OCI-LY7 (cell line): ENCODE data around the gene ENOX1. TPM values are rescaled to one million over a fixed set of nuclear protein-coding genes. Genes with fewer than 3 reads are reported as not detected.

Experiments
- BruUV-seq: library from RNA; stranded (reverse); fragments of 400-500 nt; replicated peaks from 2 replicates; lab custom pipeline; 2021; lab: Mats Ljungman, UMichigan
- CTCF ChIA-PET: fragments of 300-600 bp; sonication (Branson Sonifier 250); formaldehyde crosslinking; loops from one replicate; lab custom pipeline; 2022; ENCODE audit warnings: antibody characterized with exemption; ENCODE audit not compliant: unreplicated experiment; lab: Charles Lee
- POLR2A ChIA-PET: fragments of 300-600 bp; sonication (Branson Sonifier 250); formaldehyde crosslinking; loops from one replicate; lab custom pipeline; 2022; ENCODE audit warnings: antibody characterized with exemption; lab: Charles Lee
- DNase-seq: peaks from one replicate; pipeline ENCODE4 v3.0.0-alpha.2; 2015; ENCODE audit warnings: low spot score
- H2AFZ ChIP-seq: fragments of 200-600 bp; sonication (generic), shearing (Covaris generic); 2 replicates; pipeline ENCODE4 v1.6.1; 2014; ENCODE audit warnings: mild to moderate bottlenecking, antibody characterized with exemption, low read length, moderate library complexity
- H3K27ac ChIP-seq: fragments of 200-600 bp; sonication (generic); 2 replicates; pipeline ENCODE4 v1.5.1; 2014; ENCODE audit warnings: mixed run types, low read depth, mild to moderate bottlenecking, moderate library complexity, low read length, inconsistent platforms; ENCODE audit not compliant: poor library complexity, severe bottlenecking
- H3K36me3 ChIP-seq: fragments of 200-600 bp; sonication (generic); 2 replicates; pipeline ENCODE4 v1.6.1; 2014; ENCODE audit warnings: mild to moderate bottlenecking, antibody characterized with exemption, low read length, moderate library complexity, mixed read lengths; ENCODE audit not compliant: insufficient read depth
- H3K4me1 ChIP-seq: fragments of 200-600 bp; sonication (generic); 2 replicates; pipeline ENCODE4 v1.5.1; 2014; ENCODE audit warnings: mild to moderate bottlenecking, low read length; ENCODE audit not compliant: insufficient read depth, poor library complexity, severe bottlenecking
- H3K4me2 ChIP-seq: fragments of 200-600 bp; sonication (generic); 2 replicates; pipeline ENCODE4 v1.6.1; 2014; ENCODE audit warnings: mild to moderate bottlenecking, low read length
- H3K4me3 ChIP-seq: fragments of 200-600 bp; sonication (generic); 2 replicates; pipeline ENCODE4 v1.5.1; 2014; ENCODE audit warnings: mild to moderate bottlenecking, low read depth, low read length; ENCODE audit not compliant: poor library complexity, severe bottlenecking
- H3K79me2 ChIP-seq: fragments of 200-600 bp; sonication (generic); 2 replicates; pipeline ENCODE4 v1.6.1; 2016; ENCODE audit warnings: low read depth, mild to moderate bottlenecking, low read length, moderate library complexity, mixed read lengths; ENCODE audit not compliant: insufficient read depth
- H3K9me2 ChIP-seq: fragments of 200-600 bp; sonication (generic); 2 replicates; pipeline ENCODE4 v1.6.1; 2016; ENCODE audit warnings: mild to moderate bottlenecking, low read length, mixed read lengths; ENCODE audit not compliant: insufficient read depth
- H3K9me3 ChIP-seq: fragments of 200-600 bp; sonication (generic); 2 replicates; pipeline ENCODE4 v1.6.1; 2014; ENCODE audit warnings: mild to moderate bottlenecking, mixed run types, low read length, mixed read lengths
- H4K20me1 ChIP-seq: fragments of 200-600 bp; sonication (generic); 2 replicates; pipeline ENCODE4 v1.6.1; 2014; ENCODE audit warnings: mild to moderate bottlenecking, antibody characterized with exemption, low read length, moderate library complexity, mixed read lengths; ENCODE audit not compliant: insufficient read depth
- CTCF ChIP-seq: fragments of 200-600 bp; sonication (generic); conservative IDR thresholded peaks from 2 replicates; pipeline ENCODE4 v1.5.1; 2014; ENCODE audit warnings: mild to moderate bottlenecking, antibody characterized with exemption, low read length, moderate library complexity, mixed read lengths
- EZH2phosphoT487 ChIP-seq: fragments of 200-600 bp; sonication (generic); IDR thresholded peaks from 2 replicates; pipeline ENCODE4 v1.6.1; 2018; ENCODE audit warnings: low read depth, borderline replicate concordance, mild to moderate bottlenecking, mixed run types, antibody characterized with exemption, low read length, moderate library complexity, mixed read lengths
- intact Hi-C: fragments of 100-400 bp; cut with micrococcal nuclease; formaldehyde crosslinking; loops from one replicate; pipeline ENCODE4 v1.10.0; 2022; ENCODE audit not compliant: unreplicated experiment
- total RNA-seq, 2 experiments: library from RNA; depleted of rRNA in 1 of 2; stranded (reverse); fragments of >200 nt in 1 of 2; shearing (Covaris generic) in 1 of 2; gene quantifications; 2 replicates each; pipeline ENCODE4 v1.2.3, GENCODE V29; 2014 to 2022

The ENOX1 gene
- total RNA-seq, 2 experiments from 2014 or later: 0.03 TPM; not detected in 1

- ChIA-PET POLR2A (no interaction called here), CTCF (no interaction called here)
- H3K27ac ChIP-seq: no peak overlapping the region
- TF ChIP-seq EZH2phosphoT487 (no peak), CTCF (no peak)
- no peak for DNase-seq
- H3K9me3 ChIP-seq: no peaks in the 10 kb centered on the region
- no peak overlapping the region for H3K4me2 ChIP-seq
- intact Hi-C loops: no loop called here
- H3K79me2 ChIP-seq: no peaks in the 10 kb centered on the region
- no peak overlapping the region for H2AFZ ChIP-seq
- H3K9me2 ChIP-seq: no peaks in the 10 kb centered on the region
- BruUV-seq: no TSS peak
- no peak overlapping the region for H3K4me3 ChIP-seq
- H4K20me1 ChIP-seq: no peaks in the 10 kb centered on the region
- H3K4me1 ChIP-seq: no peaks in the 10 kb centered on the region
- no peaks in the 10 kb centered on the region for H3K36me3 ChIP-seq
Measured at GRCh38 chr13:43514311-43514710, 272.5 kb downstream of the ENOX1 start.

GRCh38 chr13:43512221-43512620 lies 274.6 kb downstream of the ENOX1 start:
- POLR2A ChIA-PET: no interaction called here

More at GRCh38 chr13:43512221-43512620, 274.6 kb downstream of the ENOX1 start:
- Histone ChIP-seq H3K4me2 (no peak overlapping the region), H3K79me2 (no peaks in the 10 kb centered on the region), H3K4me3 (no peak overlapping the region), H4K20me1 (no peaks in the 10 kb centered on the region), H3K9me3 (no peaks in the 10 kb centered on the region), H3K9me2 (no peaks in the 10 kb centered on the region), H3K4me1 (no peaks in the 10 kb centered on the region), H2AFZ (no peak overlapping the region), H3K27ac (no peak overlapping the region), H3K36me3 (no peaks in the 10 kb centered on the region)
- TF ChIP-seq EZH2phosphoT487 (no peak), CTCF (no peak)
- CTCF ChIA-PET: no interaction called here
- intact Hi-C loops: no loop called here
- BruUV-seq: no TSS peak
- DNase-seq: no peak
